Stimulated activated CD4-positive, alpha-beta T cell treated with anti-CD3 and anti-CD28 coated beads, Interleukin-2, amount 100 ng/mL, for 48 hours (primary cell): Measurements from ENCODE around the gene PCDHGA8.

Experiments
- DNase-seq, 2 donors: peaks; one replicate each; pipeline ENCODE4 v3.0.0-alpha.2; 2020

PCDHGA8 gene

GRCh38 chr5:141437221-141437620 lies 44.8 kb downstream of the PCDHGA8 start:
- DNase-seq: no peak

- no peak for DNase-seq
Observed at GRCh38 chr5:141439411-141440141, 47.1 kb downstream of the PCDHGA8 start.

GRCh38 chr5:141440341-141440740 lies 47.9 kb downstream of the PCDHGA8 start:
- DNase-seq: no peak

GRCh38 chr5:141441571-141442170 lies 49.2 kb downstream of the PCDHGA8 start:
- no peak for DNase-seq
